ENCODE results near the gene ATG14.
"Not testable (repeated sequence)": the region's sequence is repeated elsewhere in the genome, so short reads cannot be mapped to it uniquely, and the experiment has no call there.

The ATG14 gene

GRCh38 chr14:55434805-55435174, 23.2 kb upstream of the ATG14 start:
- no peaks in the 10 kb centered on the region for H3K9me3 ChIP-seq (ENCODE audit: control insufficient read depth, low read length)
- H3K4me3 ChIP-seq (ENCODE audit: insufficient read depth, low read depth, low read length), result no peak overlapping the region
- no peak overlapping the region for H3K27ac ChIP-seq (ENCODE audit: insufficient read depth, low read depth, low read length, poor library complexity, severe bottlenecking)
- no peaks in the 10 kb centered on the region for H3K36me3 ChIP-seq (ENCODE audit: control insufficient read depth, insufficient read depth, low read length)
- no peaks in the 10 kb centered on the region for H3K27me3 ChIP-seq (ENCODE audit: control insufficient read depth, insufficient read depth, low read length, poor library complexity, severe bottlenecking)
- WGBS, 2 experiments, result 48 to 57% methylated on average over 2 to 3 of the region's 3 CpGs
- no peaks in the 10 kb centered on the region for H3K4me1 ChIP-seq (ENCODE audit: control insufficient read depth, insufficient read depth, low read length)

- Histone ChIP-seq H3K27ac (ENCODE audit: insufficient read depth, low read depth, low read length, poor library complexity, severe bottlenecking) (no peak overlapping the region), H3K27me3 (ENCODE audit: control insufficient read depth, insufficient read depth, low read length, poor library complexity, severe bottlenecking) (no peaks in the 10 kb centered on the region), H3K9me3 (ENCODE audit: control insufficient read depth, low read length) (no peaks in the 10 kb centered on the region), H3K4me3 (ENCODE audit: insufficient read depth, low read depth, low read length) (no peak overlapping the region), H3K36me3 (ENCODE audit: control insufficient read depth, insufficient read depth, low read length) (no peaks in the 10 kb centered on the region), H3K4me1 (ENCODE audit: control insufficient read depth, insufficient read depth, low read length) (no peaks in the 10 kb centered on the region)
- 84 to 85% methylated on average over 5 to 6 of the region's 6 CpGs for WGBS, 2 experiments
Observed at GRCh38 chr14:55433880-55434804, 22.5 kb upstream of the ATG14 start.

- 93 to 94% methylated on average over 3 of the region's 3 CpGs for WGBS, 2 experiments
- no peaks in the 10 kb centered on the region for H3K27me3 ChIP-seq (ENCODE audit: control insufficient read depth, insufficient read depth, low read length, poor library complexity, severe bottlenecking)
- H3K36me3 ChIP-seq (ENCODE audit: control insufficient read depth, insufficient read depth, low read length), result no peaks in the 10 kb centered on the region
- no peaks in the 10 kb centered on the region for H3K9me3 ChIP-seq (ENCODE audit: control insufficient read depth, low read length)
- no peak overlapping the region for H3K27ac ChIP-seq (ENCODE audit: insufficient read depth, low read depth, low read length, poor library complexity, severe bottlenecking)
- no peak overlapping the region for H3K4me3 ChIP-seq (ENCODE audit: insufficient read depth, low read depth, low read length)
- H3K4me1 ChIP-seq (ENCODE audit: control insufficient read depth, insufficient read depth, low read length), result no peaks in the 10 kb centered on the region
Observed at GRCh38 chr14:55432628-55433027, 21.0 kb upstream of the ATG14 start.

- Histone ChIP-seq H3K9me3 (ENCODE audit: control insufficient read depth, low read length) (no peaks in the 10 kb centered on the region), H3K36me3 (ENCODE audit: control insufficient read depth, insufficient read depth, low read length) (no peaks in the 10 kb centered on the region), H3K4me1 (ENCODE audit: control insufficient read depth, insufficient read depth, low read length) (no peaks in the 10 kb centered on the region), H3K27ac (ENCODE audit: insufficient read depth, low read depth, low read length, poor library complexity, severe bottlenecking) (no peak overlapping the region), H3K27me3 (ENCODE audit: control insufficient read depth, insufficient read depth, low read length, poor library complexity, severe bottlenecking) (no peaks in the 10 kb centered on the region), H3K4me3 (ENCODE audit: insufficient read depth, low read depth, low read length) (no peak overlapping the region)
- 14 to 41% methylated on average over 1 of the region's 1 CpG for WGBS, 2 experiments
Observed at GRCh38 chr14:55430024-55430690, 18.5 kb upstream of the ATG14 start.

- no peaks in the 10 kb centered on the region for H3K4me1 ChIP-seq (ENCODE audit: control insufficient read depth, insufficient read depth, low read length)
- no peaks in the 10 kb centered on the region for H3K36me3 ChIP-seq (ENCODE audit: control insufficient read depth, insufficient read depth, low read length)
- no peaks in the 10 kb centered on the region for H3K9me3 ChIP-seq (ENCODE audit: control insufficient read depth, low read length)
- 83 to 87% methylated on average over 6 to 7 of the region's 7 CpGs for WGBS, 2 experiments
- no peak overlapping the region for H3K4me3 ChIP-seq (ENCODE audit: insufficient read depth, low read depth, low read length)
- H3K27ac ChIP-seq (ENCODE audit: insufficient read depth, low read depth, low read length, poor library complexity, severe bottlenecking), result no peak overlapping the region
- peaks cover 4% of the 10 kb centered on the region for H3K27me3 ChIP-seq (ENCODE audit: control insufficient read depth, insufficient read depth, low read length, poor library complexity, severe bottlenecking)
Observed at GRCh38 chr14:55427439-55427838, 15.8 kb upstream of the ATG14 start.

GRCh38 chr14:55426891-55427290, 15.3 kb upstream of the ATG14 start:
- H3K27me3 ChIP-seq (ENCODE audit: control insufficient read depth, insufficient read depth, low read length, poor library complexity, severe bottlenecking), result peaks cover 4% of the 10 kb centered on the region
- H3K36me3 ChIP-seq (ENCODE audit: control insufficient read depth, insufficient read depth, low read length), result no peaks in the 10 kb centered on the region
- H3K4me3 ChIP-seq (ENCODE audit: insufficient read depth, low read depth, low read length), result no peak overlapping the region
- no peak overlapping the region for H3K27ac ChIP-seq (ENCODE audit: insufficient read depth, low read depth, low read length, poor library complexity, severe bottlenecking)
- WGBS, 2 experiments, result 95 to 97% methylated on average over 4 of the region's 4 CpGs
- H3K4me1 ChIP-seq (ENCODE audit: control insufficient read depth, insufficient read depth, low read length), result no peaks in the 10 kb centered on the region
- no peaks in the 10 kb centered on the region for H3K9me3 ChIP-seq (ENCODE audit: control insufficient read depth, low read length)

GRCh38 chr14:55425091-55425490, 13.5 kb upstream of the ATG14 start:
- no peaks in the 10 kb centered on the region for H3K36me3 ChIP-seq (ENCODE audit: control insufficient read depth, insufficient read depth, low read length)
- H3K4me1 ChIP-seq (ENCODE audit: control insufficient read depth, insufficient read depth, low read length), result no peaks in the 10 kb centered on the region
- no peak overlapping the region for H3K4me3 ChIP-seq (ENCODE audit: insufficient read depth, low read depth, low read length)
- H3K27ac ChIP-seq (ENCODE audit: insufficient read depth, low read depth, low read length, poor library complexity, severe bottlenecking), result no peak overlapping the region
- peaks cover 4% of the 10 kb centered on the region for H3K27me3 ChIP-seq (ENCODE audit: control insufficient read depth, insufficient read depth, low read length, poor library complexity, severe bottlenecking)
- no peaks in the 10 kb centered on the region for H3K9me3 ChIP-seq (ENCODE audit: control insufficient read depth, low read length)
- WGBS, 2 experiments, result 100% methylated on average over 1 of the region's 1 CpG

- WGBS, 2 experiments, result 72% methylated on average over 2 of the region's 2 CpGs; no CpG with 5 or more reads in 1 of the 2 experiments
- H3K4me3 ChIP-seq (ENCODE audit: insufficient read depth, low read depth, low read length), result no peak overlapping the region
- H3K9me3 ChIP-seq (ENCODE audit: control insufficient read depth, low read length), result no peaks in the 10 kb centered on the region
- H3K27me3 ChIP-seq (ENCODE audit: control insufficient read depth, insufficient read depth, low read length, poor library complexity, severe bottlenecking), result peaks cover 4% of the 10 kb centered on the region
- no peaks in the 10 kb centered on the region for H3K4me1 ChIP-seq (ENCODE audit: control insufficient read depth, insufficient read depth, low read length)
- no peaks in the 10 kb centered on the region for H3K36me3 ChIP-seq (ENCODE audit: control insufficient read depth, insufficient read depth, low read length)
- H3K27ac ChIP-seq (ENCODE audit: insufficient read depth, low read depth, low read length, poor library complexity, severe bottlenecking), result no peak overlapping the region
Observed at GRCh38 chr14:55423969-55424368, 12.3 kb upstream of the ATG14 start.

- not testable (repeated sequence) for H3K36me3 ChIP-seq (ENCODE audit: control insufficient read depth, insufficient read depth, low read length); H3K27me3 ChIP-seq (ENCODE audit: control insufficient read depth, insufficient read depth, low read length, poor library complexity, severe bottlenecking); H3K4me3 ChIP-seq (ENCODE audit: insufficient read depth, low read depth, low read length); H3K9me3 ChIP-seq (ENCODE audit: control insufficient read depth, low read length); H3K4me1 ChIP-seq (ENCODE audit: control insufficient read depth, insufficient read depth, low read length); H3K27ac ChIP-seq (ENCODE audit: insufficient read depth, low read depth, low read length, poor library complexity, severe bottlenecking)
- 92 to 93% methylated on average over 11 of the region's 11 CpGs for WGBS, 2 experiments
Observed at GRCh38 chr14:55422338-55422737, 10.7 kb upstream of the ATG14 start.

GRCh38 chr14:55419663-55420062, 8.0 kb upstream of the ATG14 start:
- 90 to 94% methylated on average over 1 of the region's 1 CpG for WGBS, 2 experiments
- H3K27me3 ChIP-seq (ENCODE audit: control insufficient read depth, insufficient read depth, low read length, poor library complexity, severe bottlenecking), result peaks cover 4% of the 10 kb centered on the region
- no peak overlapping the region for H3K27ac ChIP-seq (ENCODE audit: insufficient read depth, low read depth, low read length, poor library complexity, severe bottlenecking)
- H3K36me3 ChIP-seq (ENCODE audit: control insufficient read depth, insufficient read depth, low read length), result no peaks in the 10 kb centered on the region
- H3K4me3 ChIP-seq (ENCODE audit: insufficient read depth, low read depth, low read length), result no peak overlapping the region
- H3K4me1 ChIP-seq (ENCODE audit: control insufficient read depth, insufficient read depth, low read length), result no peaks in the 10 kb centered on the region
- H3K9me3 ChIP-seq (ENCODE audit: control insufficient read depth, low read length), result no peaks in the 10 kb centered on the region
